ENCODE data around the gene NPIPB13.
"Not testable (repeated sequence)": the region's sequence is repeated elsewhere in the genome, so short reads cannot be mapped to it uniquely, and the experiment has no call there.

Gene NPIPB13

DNA sequence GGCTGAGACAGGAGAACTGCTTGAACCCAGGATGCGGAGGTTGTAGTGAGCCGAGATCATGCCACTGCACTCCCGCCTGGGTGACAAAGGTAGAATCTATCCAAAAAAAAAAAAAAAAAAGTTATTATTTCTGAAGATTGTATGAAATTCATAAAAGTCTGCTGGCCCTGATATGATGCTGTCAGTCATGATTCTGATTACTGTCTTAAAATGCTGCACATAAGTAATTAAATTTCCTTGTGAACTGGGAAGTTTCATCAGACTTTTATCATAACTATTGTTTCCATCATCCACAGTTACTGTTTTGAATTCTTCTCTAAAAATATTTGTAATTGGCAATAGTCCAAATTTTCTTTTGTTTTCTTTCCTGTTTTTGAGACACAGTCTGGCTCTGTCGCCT, at the start of gene NPIPB13:
TSS of gene NPIPB13 (minus strand) at position 101 of the 400 bp plus-strand sequence. CDS start 2,906 bp downstream, outside the sequence.
- not testable (repeated sequence) for DNase-seq

DNA sequence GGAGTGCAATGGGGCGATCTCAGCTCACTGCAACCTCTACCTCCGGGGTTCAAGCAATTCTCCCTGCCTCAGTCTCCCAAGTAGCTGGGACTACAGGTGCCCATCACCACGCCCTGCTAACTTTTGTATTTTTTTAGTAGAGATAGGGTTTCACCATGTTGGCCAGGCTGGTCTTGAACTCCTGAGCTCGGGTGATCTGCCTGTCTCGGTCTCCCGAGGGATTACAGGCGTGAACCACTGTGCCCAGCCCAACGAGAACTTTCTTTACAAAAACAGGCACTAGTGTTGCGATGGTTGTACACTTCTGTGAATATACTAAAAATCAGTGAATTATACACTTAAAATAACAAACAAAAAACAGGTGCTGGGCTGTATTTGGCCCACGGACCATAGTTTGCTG, 34.1 kb upstream of the NPIPB13 start:
- DNase-seq: not testable (repeated sequence)

GRCh38 chr16:30278523-30278922, 30.2 kb upstream of the NPIPB13 start:
- not testable (repeated sequence) for DNase-seq

GRCh38 chr16:30217082-30217481, 31.2 kb downstream of the NPIPB13 start:
- not testable (repeated sequence) for DNase-seq

DNA sequence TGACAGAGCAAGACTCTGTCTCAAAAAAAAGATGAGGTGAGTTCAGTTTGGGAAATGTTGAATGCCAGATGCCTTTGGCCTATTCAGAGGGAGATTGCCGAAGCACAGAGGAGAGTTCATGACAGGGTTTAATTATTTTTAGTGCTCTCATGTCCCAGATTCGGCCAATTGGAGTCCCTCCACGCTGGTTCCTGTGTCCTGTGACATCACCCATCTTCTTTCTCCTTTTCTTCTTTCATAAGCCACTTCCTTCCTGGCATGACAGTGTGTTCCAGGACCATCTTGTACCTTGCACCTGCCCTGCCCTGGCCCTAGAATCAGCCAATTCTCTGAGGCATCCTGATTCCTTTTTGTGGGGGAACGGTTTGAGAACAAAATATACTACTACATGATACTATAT, 36.9 kb downstream of the NPIPB13 start:
- not testable (repeated sequence) for DNase-seq

DNA sequence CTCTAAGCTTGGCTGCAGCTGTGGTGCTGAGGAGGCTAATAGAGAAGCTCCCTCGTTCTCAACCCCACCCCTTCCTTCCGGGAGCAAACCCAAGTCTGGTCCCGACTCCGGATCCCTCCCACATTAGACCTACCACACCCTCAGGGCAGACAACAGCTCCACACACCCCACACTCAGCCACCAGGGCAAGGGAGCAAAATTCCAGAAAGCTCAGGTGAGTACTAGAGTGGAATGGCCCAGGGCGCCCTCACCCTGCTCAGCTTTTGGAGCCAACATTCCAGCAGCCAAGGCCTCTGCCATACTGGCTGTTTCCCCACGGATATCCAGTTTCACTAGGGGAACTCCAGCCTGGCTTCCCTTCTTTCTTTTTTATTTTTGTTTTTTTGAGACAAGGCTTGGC, 39.2 kb downstream of the NPIPB13 start:
- DNase-seq: not testable (repeated sequence)

DNA sequence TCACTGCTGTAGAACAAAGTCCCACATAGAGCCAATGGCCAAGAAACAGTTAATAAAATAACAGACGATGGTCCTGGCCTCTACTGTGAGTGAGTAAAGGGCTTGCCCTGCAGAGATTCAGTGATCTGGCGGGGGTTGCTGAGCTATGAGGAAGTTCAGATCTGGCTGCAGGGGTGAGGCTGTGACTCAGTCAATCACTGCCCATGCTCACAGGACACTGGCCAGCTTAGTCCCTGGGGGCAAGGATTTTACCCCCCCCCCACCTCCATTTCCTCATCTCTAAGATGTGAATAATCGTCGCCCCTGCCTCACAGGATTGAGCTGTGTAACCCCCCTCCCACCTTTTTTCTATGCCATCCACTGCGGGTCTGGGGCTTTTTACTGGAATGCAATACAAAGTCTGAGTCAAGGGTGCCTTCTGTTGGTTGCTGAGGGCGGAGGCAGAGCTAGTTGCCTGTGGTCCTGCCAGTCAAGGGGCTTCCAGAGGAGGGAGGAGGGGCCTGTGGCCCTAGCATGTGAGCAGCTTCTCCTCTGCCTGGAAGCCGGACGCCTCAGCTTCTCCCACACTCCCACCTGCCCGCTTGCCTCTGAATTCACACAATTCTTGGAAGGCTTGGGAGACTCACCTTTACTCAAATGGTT, 41.1 kb downstream of the NPIPB13 start:
- not testable (repeated sequence) for DNase-seq

DNA sequence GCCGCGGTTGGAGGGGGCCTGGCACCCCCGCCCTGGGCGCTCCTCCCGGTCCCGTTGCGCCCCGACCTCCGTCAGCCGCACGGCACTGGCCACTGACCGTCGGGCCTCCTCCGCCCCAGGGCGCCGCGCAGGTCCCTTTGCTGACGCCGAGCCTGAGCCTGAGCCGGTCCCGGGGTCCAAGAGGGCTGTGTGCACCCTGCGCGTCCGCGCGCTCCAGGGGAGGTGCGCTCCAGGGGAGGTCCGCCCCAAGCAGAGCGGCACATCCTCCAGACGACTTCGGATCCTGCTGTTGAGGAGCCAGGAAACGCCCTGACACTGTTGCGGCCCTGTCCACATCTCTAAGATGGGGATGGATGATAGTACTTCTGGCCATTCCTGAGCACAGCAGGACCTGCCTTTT, 42.0 kb downstream of the NPIPB13 start:
- DNase-seq: not testable (repeated sequence)

DNA sequence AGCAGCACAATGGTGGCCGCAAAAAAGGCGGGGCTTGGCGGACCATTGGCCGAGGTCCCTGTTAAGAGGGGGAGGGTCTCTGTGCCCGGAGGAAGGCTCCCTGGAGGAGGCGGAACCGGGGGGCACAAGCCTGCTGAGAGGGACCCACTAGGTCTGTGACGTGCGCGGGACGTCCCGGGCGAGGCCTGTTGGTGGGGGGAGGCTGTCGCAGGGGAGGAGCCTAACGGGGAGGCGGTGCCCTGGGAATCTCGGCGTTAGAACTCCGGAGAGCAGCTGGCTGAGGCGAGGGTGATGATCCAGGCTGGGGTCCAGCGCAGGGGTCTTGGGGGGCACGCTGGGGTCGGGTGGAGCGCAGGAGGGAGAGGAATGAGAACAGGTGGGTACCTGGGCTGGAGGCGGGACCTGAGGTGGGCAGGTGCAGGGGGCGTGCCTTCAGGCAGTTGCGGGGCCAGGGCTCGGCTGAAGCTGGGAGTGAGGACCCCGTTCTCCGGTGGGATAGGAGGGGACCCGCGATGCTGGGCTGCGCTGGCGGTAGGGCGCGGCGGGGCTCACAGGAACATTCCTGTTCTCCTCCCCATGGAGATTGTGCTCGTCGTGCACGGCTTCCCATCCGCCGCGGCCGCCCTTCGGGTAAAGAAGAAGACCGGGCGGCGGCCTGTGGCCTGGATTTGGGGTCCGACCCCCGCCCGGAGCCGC, 42.6 kb downstream of the NPIPB13 start:
- DNase-seq: not testable (repeated sequence)

- not testable (repeated sequence) for DNase-seq
These were observed 48.5 kb downstream of the NPIPB13 start for GRCh38 chr16:30199608-30200343.

GRCh38 chr16:30199049-30199448, 49.2 kb downstream of the NPIPB13 start, which contains the start of gene SULT1A3:
TSS of gene SULT1A3 (plus strand) at chr16:30199255. CDS start at chr16:30200729, 1,474 bp downstream.
- not testable (repeated sequence) for DNase-seq
